Stimulated activated CD8-positive, alpha-beta memory T cell treated with anti-CD3 and anti-CD28 coated beads, Interleukin-12 subunit alpha, Interleukin-12 subunit beta, amount 100 ng/mL, for 24 hours (primary cell): ENCODE results near the gene CDON.
"Not testable (repeated sequence)": the region's sequence is repeated elsewhere in the genome, so short reads cannot be mapped to it uniquely, and the experiment has no call there.

ENCODE experiments used
- DNase-seq: peaks from one replicate; pipeline ENCODE4 v3.0.0-alpha.2; 2020; ENCODE audit errors: extremely low read depth

CDON gene

GRCh38 chr11:126046570-126047195, 16.0 kb downstream of the CDON start:
- DNase-seq = no peak

GRCh38 chr11:126039485-126040271, 23.0 kb downstream of the CDON start:
- DNase-seq = no peak

- no peak for DNase-seq
Observed at GRCh38 chr11:126035718-126036117, 26.9 kb downstream of the CDON start.

GRCh38 chr11:126034933-126035425, 27.7 kb downstream of the CDON start:
- DNase-seq = no peak

GRCh38 chr11:126034039-126034932, 28.4 kb downstream of the CDON start:
- DNase-seq = no peak

GRCh38 chr11:126032375-126032774, 30.3 kb downstream of the CDON start:
- DNase-seq = no peak

- no peak for DNase-seq
Observed at GRCh38 chr11:126029805-126030204, 32.9 kb downstream of the CDON start.

- no peak for DNase-seq
Observed at GRCh38 chr11:126029237-126029636, 33.4 kb downstream of the CDON start.

GRCh38 chr11:126028534-126028933, 34.1 kb downstream of the CDON start:
- not testable (repeated sequence) for DNase-seq

GRCh38 chr11:126026579-126026978, 36.1 kb downstream of the CDON start:
- no peak for DNase-seq

- DNase-seq = no peak
Observed at GRCh38 chr11:126025822-126026221, 36.8 kb downstream of the CDON start.

GRCh38 chr11:126024123-126024522, 38.5 kb downstream of the CDON start:
- no peak for DNase-seq

GRCh38 chr11:126012852-126013251, 49.8 kb downstream of the CDON start:
- no peak for DNase-seq

- no peak for DNase-seq
Observed at GRCh38 chr11:126011754-126012153, 50.9 kb downstream of the CDON start.

GRCh38 chr11:126011265-126011664, 51.4 kb downstream of the CDON start:
- DNase-seq = no peak

GRCh38 chr11:126008956-126009355, 53.7 kb downstream of the CDON start:
- no peak for DNase-seq

- DNase-seq = no peak
Observed at GRCh38 chr11:126007238-126007637, 55.4 kb downstream of the CDON start.

- DNase-seq = no peak
Observed at GRCh38 chr11:126006068-126006467, 56.6 kb downstream of the CDON start.

GRCh38 chr11:126002181-126002580, 60.5 kb downstream of the CDON start:
- DNase-seq = no peak

GRCh38 chr11:125999234-125999880, 63.3 kb downstream of the CDON start:
- DNase-seq = no peak

GRCh38 chr11:125998267-125998666, 64.4 kb downstream of the CDON start:
- no peak for DNase-seq

GRCh38 chr11:125995313-125995712, 67.4 kb downstream of the CDON start:
- no peak for DNase-seq
